Nucleus accumbens (tissue), 56 donors: ENCODE results near the gene STXBP1.
"Not testable (repeated sequence)": the region's sequence is repeated elsewhere in the genome, so short reads cannot be mapped to it uniquely, and the experiment has no call there.

Source experiments
- DNase-seq, 56 donors: peaks; one replicate each; lab custom pipeline; 2025; lab: John Stamatoyannopoulos, UW

The STXBP1 gene

DNA sequence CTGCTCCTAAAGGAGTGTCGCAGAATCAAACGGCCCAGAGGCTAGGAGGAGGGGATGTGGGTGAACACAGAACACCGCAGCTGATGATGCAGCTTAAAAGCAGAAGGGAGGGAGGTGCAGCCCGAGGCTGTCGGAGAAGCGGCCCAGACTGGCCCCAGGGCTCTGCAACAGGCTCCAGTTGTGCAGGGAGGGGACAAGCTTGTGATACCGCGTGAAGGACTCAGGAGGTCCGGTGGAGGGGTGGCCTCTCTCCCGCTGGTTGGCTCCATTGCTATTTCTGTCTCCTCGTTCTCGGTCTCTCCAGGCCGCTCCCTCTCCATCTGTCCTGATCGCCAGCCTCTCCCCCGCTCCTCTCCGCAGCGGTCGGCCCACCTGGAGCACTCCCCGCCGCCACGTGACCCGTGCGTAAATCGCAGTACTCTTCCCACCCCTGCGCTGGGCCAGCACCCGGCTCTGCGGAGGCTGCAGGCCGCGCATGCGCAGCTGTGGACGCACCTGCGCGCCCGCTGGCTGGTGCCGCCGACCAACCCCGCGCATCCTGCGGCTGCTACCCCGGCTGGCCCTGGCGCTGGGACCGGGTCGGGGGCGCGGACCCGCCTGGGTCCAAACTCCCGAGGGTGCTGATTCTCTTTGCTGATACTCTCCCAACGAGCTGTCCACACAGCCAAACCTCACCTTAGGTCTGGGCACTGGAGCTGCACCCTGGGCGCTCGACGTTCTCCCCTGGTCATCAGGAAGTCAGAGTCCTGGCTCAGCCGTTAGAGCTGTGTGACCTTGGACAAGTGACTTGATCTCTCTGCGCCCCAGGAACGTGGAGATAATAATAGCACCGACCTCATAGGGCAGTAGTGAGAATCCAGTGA is 3.7 kb upstream of the STXBP1 start:
- DNase-seq, result peak in 54 of 56 donors; percentile 26 to 90 (median 68)

- peak in 1 of 56 donors; percentile 68 for DNase-seq
These were observed 526 bp upstream of the STXBP1 start for GRCh38 chr9:127611603-127611898.

DNA sequence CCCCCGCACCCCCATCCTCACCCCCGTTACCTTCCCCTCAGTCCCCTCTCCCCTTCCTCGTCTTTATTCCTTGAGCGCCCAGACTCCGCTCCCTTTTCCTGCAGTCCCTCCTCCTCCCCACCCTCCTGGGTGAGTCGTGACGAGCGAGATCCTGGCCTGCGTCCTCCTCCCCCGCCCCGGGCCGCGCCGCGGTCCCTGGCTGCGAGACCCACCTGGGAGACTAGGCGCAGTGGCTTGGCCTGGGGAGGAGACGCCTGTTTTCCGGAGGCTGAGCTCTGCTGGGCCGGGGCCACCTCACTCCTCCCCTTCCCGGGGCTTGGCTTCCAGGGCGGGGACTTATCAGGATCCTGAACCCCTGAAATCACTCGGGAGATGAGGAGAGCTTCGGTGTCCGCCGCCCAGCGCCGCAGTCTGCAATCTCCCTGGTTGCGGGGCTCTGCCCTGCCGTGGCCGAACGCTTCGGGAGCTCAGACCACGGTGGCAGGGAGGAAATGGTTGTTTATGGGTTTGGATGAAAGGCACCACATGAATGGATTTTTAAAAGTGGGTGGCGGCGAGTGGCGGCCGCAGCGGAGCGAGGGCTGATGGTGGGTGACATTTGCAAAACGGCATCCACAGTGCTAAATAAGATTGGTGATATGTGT is 984 bp downstream of the STXBP1 start:
- DNase-seq, result peak in 51 of 56 donors; percentile 6 to 71 (median 37)

DNA sequence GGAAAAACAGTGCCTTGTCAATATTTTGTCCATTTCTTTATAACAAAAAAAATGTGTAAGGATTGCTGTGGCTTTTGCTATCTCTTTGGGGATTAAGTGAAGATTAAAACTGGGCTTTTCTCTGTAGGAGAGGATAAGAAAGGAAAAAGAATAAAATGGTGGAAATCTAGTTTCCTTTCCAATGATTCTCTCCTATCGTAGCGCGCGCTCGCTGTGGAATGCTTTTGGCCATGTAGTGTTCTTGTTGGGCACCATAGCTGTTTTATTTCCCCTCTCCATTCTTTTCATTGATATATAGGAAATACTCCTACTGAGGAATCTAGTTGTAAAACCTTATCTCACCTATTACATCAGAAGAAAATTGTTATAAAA is 1.5 kb downstream of the STXBP1 start:
- DNase-seq, result peak in 1 of 56 donors; percentile 25

DNA sequence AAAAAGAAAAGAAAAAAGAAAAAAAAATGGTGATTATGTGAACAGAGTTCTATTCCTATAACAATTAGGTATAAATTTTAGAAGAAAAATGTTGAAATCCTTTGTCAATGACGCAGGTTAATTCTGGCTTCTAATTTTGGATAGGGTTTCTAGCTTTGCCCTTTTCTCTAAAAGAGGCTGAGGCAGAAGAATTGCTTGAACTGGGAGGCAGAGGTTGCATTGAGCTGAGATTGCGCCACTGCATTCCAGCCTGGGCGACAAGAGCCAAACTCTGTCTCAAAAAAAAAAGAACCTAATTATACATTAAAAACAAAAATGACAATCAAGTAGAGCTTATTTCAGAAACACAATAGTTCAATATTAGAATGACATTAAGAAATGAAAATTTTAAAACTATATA is 2.9 kb downstream of the STXBP1 start:
- no peak for DNase-seq

DNA sequence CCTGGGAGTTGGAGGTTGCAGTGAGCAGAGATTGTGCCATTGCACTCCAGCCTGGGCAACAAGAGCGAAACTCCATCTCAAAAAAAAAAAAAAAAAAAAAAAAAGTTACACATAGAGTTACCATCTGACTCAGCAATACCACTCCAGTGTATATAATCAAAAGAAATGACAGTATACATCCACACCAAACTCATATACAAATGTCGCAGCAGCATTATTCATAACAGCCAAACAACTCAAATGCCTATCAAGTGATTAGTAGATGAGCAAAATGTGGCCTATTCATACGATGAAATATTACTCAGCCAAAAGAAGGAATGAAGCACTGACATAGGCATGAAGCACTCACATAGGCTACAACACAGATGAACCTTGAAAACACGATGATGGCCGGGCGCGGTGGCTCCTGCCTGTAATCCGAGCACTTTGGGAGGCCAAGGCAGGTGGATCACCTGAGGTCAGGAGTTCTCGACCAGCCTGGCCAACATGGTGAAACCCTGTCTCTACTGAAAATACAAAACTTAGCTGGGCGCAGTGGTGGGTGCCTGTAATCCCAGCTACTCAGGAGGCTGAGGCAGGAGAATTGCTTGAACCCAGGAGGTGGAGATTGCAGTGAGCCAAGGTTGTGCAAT is 9.4 kb downstream of the STXBP1 start:
- DNase-seq, result not testable (repeated sequence)

GRCh38 chr9:127626752-127627493 is 14.8 kb downstream of the STXBP1 start:
- no peak for DNase-seq

- DNase-seq, result no peak
These were observed 15.4 kb downstream of the STXBP1 start for GRCh38 chr9:127627494-127627855.

GRCh38 chr9:127628758-127629467 is 16.8 kb downstream of the STXBP1 start:
- no peak for DNase-seq

DNA sequence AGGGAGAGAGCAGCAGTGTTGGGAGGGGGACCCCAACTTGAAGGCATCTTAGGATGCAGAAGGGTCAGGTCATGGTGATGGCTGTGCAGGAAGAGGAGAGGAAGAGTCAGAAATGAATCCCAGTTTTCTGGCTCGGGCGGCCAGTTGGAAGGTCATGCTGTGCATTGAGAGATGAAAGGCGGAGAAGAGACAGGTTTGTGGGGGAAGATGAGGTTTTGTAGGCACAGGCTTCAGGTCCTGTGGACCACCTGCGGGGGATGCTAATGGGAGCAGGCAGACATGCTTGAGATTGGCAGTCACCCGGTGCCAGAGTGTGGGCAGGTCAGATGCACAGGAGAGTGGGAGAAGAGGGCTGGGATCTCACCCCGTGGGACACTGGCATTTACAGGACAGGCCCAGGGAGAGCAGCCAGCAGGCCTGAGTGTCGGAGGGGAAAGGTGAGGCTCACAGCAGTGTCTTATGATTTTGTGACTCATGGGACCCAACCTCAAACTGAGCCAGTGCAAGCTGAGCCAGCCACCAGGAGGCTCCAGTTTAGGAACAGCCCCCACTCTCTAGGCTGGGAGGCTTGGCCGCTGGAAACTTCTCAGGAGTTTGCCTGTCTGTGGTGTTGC is 17.5 kb downstream of the STXBP1 start:
- DNase-seq, result no peak

DNA sequence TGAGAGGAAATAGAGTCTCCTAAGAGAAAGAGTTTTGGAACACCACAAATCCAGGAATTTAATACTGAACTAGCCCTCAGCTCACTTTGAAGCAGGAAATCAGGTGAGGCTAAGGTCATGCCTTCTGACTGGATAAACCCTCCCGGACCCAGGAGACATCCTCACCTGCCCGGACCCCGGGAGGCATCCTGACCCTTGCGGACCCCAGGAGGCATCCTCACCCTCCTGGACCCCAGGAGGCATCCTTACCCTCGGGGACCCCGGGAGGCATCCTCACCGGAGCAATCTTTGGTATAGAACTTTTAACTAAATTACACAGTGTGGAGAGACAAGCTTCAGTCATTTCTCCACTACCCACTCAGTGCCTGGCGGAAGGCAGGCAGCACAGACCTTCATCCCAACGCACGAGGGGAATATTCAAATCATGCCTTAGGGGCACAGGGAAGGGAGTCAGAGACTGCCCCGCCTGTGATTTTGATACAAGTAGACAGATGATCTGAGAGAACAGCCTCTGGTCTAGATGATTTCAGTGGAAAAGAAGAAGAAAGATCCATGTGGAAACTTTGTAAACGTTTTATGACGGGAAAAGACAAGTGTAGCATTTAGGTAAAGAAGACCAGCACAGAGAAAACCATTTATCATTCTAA is 21.3 kb downstream of the STXBP1 start:
- DNase-seq, result no peak

- DNase-seq, result no peak
These were observed 21.9 kb downstream of the STXBP1 start for GRCh38 chr9:127634021-127634420.

GRCh38 chr9:127634698-127635097 is 22.6 kb downstream of the STXBP1 start:
- DNase-seq, result no peak

DNA sequence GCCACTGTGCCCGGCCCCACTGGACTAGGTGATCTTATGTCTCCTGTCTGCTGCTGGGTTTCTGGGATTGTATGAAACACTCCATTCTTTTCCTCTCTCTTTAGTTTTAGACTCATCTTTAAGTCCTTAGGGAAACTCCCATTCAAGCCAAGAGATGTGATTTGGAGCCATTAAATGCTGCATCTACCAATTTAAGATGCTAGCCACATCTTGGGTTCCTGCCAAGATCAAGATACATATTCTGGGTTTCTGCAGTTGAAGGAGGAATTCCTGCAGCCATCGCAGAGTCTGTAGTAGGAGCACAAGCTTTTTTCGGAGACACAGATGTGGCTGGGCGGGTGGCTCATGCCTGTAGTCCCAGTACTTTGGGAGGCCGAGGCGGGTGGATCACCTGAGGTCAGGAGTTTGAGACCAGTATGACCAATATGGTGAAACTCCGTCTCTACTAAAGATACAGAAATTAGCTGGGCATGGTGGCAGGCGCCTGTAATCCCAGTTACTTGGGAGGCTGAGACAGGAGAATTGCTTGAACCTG is 23.2 kb downstream of the STXBP1 start:
- DNase-seq, result no peak

DNA sequence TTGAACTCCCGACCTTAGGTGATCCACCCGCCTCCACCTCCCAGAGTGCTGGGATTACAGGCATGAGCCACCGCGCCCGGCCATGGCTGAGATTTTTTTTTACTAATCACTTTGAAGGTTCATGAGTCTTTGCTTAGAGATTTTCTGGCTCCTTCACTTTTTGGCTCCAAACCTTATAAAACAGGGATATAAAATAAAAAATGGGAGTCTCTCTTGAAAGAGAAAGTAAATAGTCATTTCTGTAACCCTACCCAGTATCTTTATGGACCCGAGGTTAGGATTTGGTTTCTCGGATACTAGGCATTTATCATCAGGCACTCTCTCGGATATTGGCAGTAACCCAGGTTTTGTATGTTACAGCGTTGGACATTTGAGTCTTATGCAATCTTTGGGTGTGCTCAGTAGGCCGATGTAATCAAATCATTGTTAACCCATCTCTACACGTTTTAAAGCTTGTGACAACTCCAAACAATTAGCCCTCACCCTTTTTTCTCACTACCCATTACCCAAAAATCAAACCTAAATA is 25.3 kb downstream of the STXBP1 start:
- DNase-seq, result no peak

GRCh38 chr9:127640908-127641545 is 28.9 kb downstream of the STXBP1 start:
- DNase-seq, result no peak

- DNase-seq, result no peak
These were observed 30.1 kb downstream of the STXBP1 start for GRCh38 chr9:127642082-127642740.
